Upper lobe of left lung (tissue), 6 donors: ENCODE data around the gene PLGRKT. TPM values are rescaled to one million over a fixed set of nuclear protein-coding genes. Genes with fewer than 3 reads are reported as not detected.

ENCODE experiments used
- ATAC-seq, 2 donors: fragments of 200-7000 bp; cut with Tn5 transposase; one replicate each; pipeline ENCODE4 v1.9.1; 2022; ENCODE audit warnings: mild to moderate bottlenecking in 2 of 2, moderate library complexity in 2 of 2; ENCODE audit not compliant: low FRiP score in 2 of 2
- DNase-seq, 2 donors: peaks; one replicate each; pipeline ENCODE4 v3.0.0-alpha.2; 2019 to 2020
- H3K27ac ChIP-seq, 4 donors: fragments of 200-600 bp; sonication (generic); one replicate each; pipeline ENCODE4 v1.5.1; 2016 to 2019
- H3K27me3 ChIP-seq, 4 donors: fragments of 200-600 bp; sonication (generic); one replicate each; pipeline ENCODE4 v1.5.1; 2017 to 2019
- H3K36me3 ChIP-seq, 4 donors: fragments of 200-600 bp; sonication (generic); one replicate each; pipeline ENCODE4 v1.5.1; 2016 to 2019
- H3K4me1 ChIP-seq, 4 donors: fragments of 200-600 bp; sonication (generic); one replicate each; pipeline ENCODE4 v1.5.1; 2018 to 2019
- H3K4me3 ChIP-seq, 4 donors: fragments of 200-600 bp; sonication (generic); one replicate each; pipeline ENCODE4 v1.5.1; 2017 to 2019; ENCODE audit warnings: mild to moderate bottlenecking in 2 of 4, moderate library complexity in 1 of 4
- H3K9me3 ChIP-seq, 4 donors: fragments of 200-600 bp; sonication (generic); one replicate each; pipeline ENCODE4 v1.5.1; 2018 to 2019
- EP300 ChIP-seq, 4 donors: sonication (generic); formaldehyde crosslinking; IDR thresholded peaks; one replicate each; pipeline ENCODE4 v1.5.1; 2017; ENCODE audit warnings: antibody characterized with exemption in 4 of 4, control low read depth in 2 of 4
- POLR2A ChIP-seq, 4 donors: fragments of 450-650 bp; IDR thresholded peaks; one replicate each; pipeline ENCODE4 v1.5.1; 2016 to 2017; ENCODE audit warnings: antibody characterized with exemption in 4 of 4, mild to moderate bottlenecking in 2 of 4
- POLR2AphosphoS5 ChIP-seq, 2 donors: sonication (generic); formaldehyde crosslinking; IDR thresholded peaks; one replicate each; pipeline ENCODE4 v1.5.1; 2017; ENCODE audit warnings: antibody characterized with exemption in 2 of 2
- WGBS, 2 donors: methylation state at CpG; one replicate each; pipeline ENCODE4 v1.1.5; 2017 to 2018; 5-methylcytosine and 5-hydroxymethylcytosine counted together
- total RNA-seq, 6 donors: library from RNA; depleted of rRNA in 4 of 6; stranded (reverse); fragments of >200 nt in 4 of 6; gene quantifications; one replicate each; pipeline versions ENCODE4 v1.1.0 to v1.2.1, GENCODE V29; 2016 to 2021
- TF ChIP-seq, protein P1 (sequence below), 6 experiments: fragments of 450-650 bp in 4 of 6; fragments of 200-600 bp in 2 of 6; sonication (generic) in 2 of 6; IDR thresholded peaks; one replicate each; pipeline ENCODE4 v1.5.1; 2016 to 2019; ENCODE audit warnings: antibody characterized with exemption in 6 of 6
- donor health status: DM: no; HTN: no; CAD: no; lungs with moderate emphysema.
- donor health status: DM: no; HTN: yes; CAD: no; lungs with severe emphysema.

Gene PLGRKT, protein sequence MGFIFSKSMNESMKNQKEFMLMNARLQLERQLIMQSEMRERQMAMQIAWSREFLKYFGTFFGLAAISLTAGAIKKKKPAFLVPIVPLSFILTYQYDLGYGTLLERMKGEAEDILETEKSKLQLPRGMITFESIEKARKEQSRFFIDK
- total RNA-seq, result 10 to 100 TPM in 5 of 6 donors, 1 to 10 TPM in 1; 3.1 to 19.3 (median 14.4) TPM

DNA sequence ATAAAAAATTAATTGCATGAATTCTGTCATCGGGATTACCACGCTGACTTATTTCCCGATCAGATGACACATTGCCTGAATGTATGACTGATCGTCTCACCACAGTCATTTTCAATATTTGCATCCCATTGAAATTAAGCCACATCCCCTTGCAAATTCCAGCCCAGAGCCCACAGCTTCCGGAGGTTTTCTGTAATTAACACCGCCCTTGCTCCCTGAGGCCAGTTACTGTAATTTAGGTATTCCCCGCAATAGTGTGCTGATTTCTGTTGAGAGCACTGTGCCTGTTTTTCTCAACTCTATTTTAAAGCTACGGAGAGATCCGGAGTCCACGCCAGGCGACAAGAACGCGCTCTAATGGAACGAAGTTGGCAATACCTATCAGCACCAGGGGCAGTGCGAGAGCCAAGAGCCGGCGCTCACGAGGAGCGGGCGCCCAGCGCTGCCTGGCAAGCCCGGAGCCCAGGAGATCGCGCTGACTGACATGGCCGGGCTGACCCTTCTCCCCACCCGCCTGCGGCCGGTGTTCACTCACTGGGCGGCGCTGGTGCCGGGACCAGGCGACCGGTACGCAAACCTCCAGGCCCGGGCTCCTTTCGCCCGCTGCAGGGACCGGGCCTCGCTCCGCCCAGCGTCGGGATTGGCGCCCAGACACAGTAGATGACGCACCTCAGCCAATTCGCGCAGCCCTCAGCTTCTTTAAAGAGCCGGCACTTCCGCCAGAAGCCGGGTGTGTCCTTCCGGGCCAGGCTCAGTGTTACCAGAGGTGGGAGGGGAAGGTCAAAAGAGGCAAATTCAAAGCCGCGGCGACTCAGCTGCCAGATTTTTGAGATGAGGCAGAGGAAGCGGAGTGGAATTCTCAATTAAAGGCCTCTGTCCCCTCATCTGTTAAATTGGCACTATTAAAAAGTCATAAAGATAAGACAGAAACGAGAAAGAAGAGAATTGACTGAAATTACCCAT lies at the start of gene PLGRKT:
Gene PLGRKT, minus strand, starts transcription at position 672 of the 963 bp plus-strand sequence. CDS start 5,948 bp downstream, outside the sequence.
- no peaks in the 10 kb centered on the region for H3K27me3 ChIP-seq
- peaks cover 0 to 9% (median 4%) of the 10 kb centered on the region in 4 donors for H3K36me3 ChIP-seq
- peaks cover 6 to 25% (median 18%) of the 10 kb centered on the region in 4 donors for H3K4me1 ChIP-seq
- H3K4me3 ChIP-seq, result peak within 1 kb of the TSS; percentile 56 to 80 (median 58)
- TF ChIP-seq, protein P1, sequence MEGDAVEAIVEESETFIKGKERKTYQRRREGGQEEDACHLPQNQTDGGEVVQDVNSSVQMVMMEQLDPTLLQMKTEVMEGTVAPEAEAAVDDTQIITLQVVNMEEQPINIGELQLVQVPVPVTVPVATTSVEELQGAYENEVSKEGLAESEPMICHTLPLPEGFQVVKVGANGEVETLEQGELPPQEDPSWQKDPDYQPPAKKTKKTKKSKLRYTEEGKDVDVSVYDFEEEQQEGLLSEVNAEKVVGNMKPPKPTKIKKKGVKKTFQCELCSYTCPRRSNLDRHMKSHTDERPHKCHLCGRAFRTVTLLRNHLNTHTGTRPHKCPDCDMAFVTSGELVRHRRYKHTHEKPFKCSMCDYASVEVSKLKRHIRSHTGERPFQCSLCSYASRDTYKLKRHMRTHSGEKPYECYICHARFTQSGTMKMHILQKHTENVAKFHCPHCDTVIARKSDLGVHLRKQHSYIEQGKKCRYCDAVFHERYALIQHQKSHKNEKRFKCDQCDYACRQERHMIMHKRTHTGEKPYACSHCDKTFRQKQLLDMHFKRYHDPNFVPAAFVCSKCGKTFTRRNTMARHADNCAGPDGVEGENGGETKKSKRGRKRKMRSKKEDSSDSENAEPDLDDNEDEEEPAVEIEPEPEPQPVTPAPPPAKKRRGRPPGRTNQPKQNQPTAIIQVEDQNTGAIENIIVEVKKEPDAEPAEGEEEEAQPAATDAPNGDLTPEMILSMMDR (IDR thresholded peaks at IDR 0.05), result peak; percentile 6 to 53 (median 41)
- TF ChIP-seq POLR2AphosphoS5 (IDR thresholded peaks at IDR 0.05) (peak; percentile 86 to 87), EP300 (IDR thresholded peaks at IDR 0.05) (no peak), POLR2A (IDR thresholded peaks at IDR 0.05) (peak; percentile 54 to 96 (median 82))
- peak; percentile 97 to 98 for DNase-seq
- 1 to 2% methylated on average over 19 to 52 of the region's 55 CpGs for WGBS, 2 donors
- peak; percentile 99 to 100 for ATAC-seq
- peak within 1 kb of the TSS; percentile 85 to 95 (median 94) for H3K27ac ChIP-seq
- H3K9me3 ChIP-seq, result no peaks in the 10 kb centered on the region

DNA sequence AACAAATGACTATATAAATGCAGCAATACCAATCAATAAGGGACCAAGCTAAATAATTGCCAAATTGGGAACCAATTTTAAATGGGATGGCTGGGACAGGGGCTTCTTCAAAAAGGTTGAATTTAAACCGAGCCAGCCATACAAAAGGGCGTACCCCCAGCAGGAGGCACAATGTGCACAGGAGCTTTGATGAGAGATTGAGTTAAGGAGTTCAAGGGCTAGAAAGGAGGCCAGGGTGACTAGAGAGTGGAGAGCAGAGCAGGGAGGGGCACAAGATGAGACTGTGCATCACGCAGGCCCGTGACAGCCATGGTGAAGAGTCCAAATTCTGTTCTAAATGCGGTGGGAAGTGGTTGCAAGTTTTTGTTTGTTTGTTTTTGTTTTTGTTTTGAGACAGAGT lies 49.3 kb upstream of the PLGRKT start:
- WGBS, 2 donors, result 91 to 100% methylated on average over 5 of the region's 5 CpGs
- H3K27me3 ChIP-seq, result no peaks in the 10 kb centered on the region
- peaks cover 0 to 8% (median 0%) of the 10 kb centered on the region in 4 donors for H3K4me1 ChIP-seq
- H3K27ac ChIP-seq, result no peak overlapping the region
- DNase-seq (no peak), ATAC-seq (no peak)
- no peaks in the 10 kb centered on the region for H3K9me3 ChIP-seq
- no peak for TF ChIP-seq POLR2A (IDR thresholded peaks at IDR 0.05)
- TF ChIP-seq EP300 (IDR thresholded peaks at IDR 0.05), result no peak
- no peak for TF ChIP-seq POLR2AphosphoS5 (IDR thresholded peaks at IDR 0.05)
- TF ChIP-seq, protein P1 (IDR thresholded peaks at IDR 0.05), result no peak
- H3K4me3 ChIP-seq, result no peak overlapping the region
- no peaks in the 10 kb centered on the region for H3K36me3 ChIP-seq

DNA sequence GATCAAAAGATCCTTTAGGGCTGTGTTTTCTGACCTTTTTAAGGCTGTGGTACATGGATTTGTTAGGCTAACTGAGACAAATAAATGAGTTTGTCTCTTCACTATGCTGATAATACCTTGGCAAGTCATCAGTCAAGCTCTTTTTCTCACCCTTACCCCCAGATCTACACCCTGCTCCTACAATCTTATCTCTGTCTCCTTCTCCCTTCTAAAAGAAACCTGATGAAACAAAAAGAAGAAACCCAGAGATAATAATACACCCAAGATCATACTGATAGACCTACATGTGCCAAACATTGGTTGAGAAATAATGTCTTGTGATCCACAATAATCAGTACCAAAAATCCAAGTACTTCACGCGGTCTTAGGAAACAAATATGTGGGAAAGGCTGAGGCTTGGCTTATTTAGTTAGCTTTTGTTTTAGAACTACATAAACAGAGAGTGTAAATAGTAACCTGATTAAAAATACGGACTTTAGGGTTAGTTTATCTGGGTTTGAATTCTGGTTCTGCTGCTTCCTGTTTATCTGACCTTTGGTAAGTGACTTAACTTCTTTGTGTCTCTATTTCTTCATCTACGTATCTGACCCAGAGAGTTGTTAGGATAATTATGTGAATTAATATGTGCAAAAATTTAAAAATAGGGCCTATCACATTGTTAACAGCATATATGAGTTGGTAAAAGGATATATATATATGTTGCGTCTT lies 47.8 kb upstream of the PLGRKT start:
- Histone ChIP-seq H3K9me3 (no peaks in the 10 kb centered on the region), H3K27me3 (no peaks in the 10 kb centered on the region), H3K27ac (no peak overlapping the region), H3K4me1 (peaks cover 0 to 8% (median 0%) of the 10 kb centered on the region in 4 donors), H3K36me3 (no peaks in the 10 kb centered on the region), H3K4me3 (no peak overlapping the region)
- DNase-seq (no peak), ATAC-seq (no peak)
- TF ChIP-seq EP300 (IDR thresholded peaks at IDR 0.05) (no peak), POLR2AphosphoS5 (IDR thresholded peaks at IDR 0.05) (no peak), POLR2A (IDR thresholded peaks at IDR 0.05) (no peak)
- TF ChIP-seq, protein P1 (IDR thresholded peaks at IDR 0.05), result no peak
- 70% methylated on average over 5 of the region's 5 CpGs for WGBS, 2 donors

DNA sequence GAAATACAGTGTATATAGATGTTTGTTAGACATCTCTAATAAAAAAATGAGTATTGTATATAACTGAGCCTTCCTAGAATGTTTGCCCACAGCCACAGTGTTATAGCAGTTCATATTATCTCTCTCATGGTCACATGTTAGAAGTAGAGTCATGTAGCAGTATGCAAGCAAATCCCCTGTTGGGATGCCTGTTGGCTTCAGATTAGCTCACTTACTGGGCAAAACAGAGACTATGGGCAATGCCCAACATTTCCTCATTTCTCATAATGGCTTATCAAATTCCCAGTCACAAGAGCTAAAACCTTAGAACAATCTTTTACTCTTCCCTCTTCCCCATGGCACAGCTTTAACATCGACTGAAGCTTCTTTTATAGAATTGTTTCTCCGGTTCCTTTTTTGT lies 45.6 kb upstream of the PLGRKT start:
- Histone ChIP-seq H3K36me3 (no peaks in the 10 kb centered on the region), H3K4me3 (no peak overlapping the region), H3K4me1 (peaks cover 0 to 4% (median 0%) of the 10 kb centered on the region in 4 donors), H3K9me3 (no peaks in the 10 kb centered on the region), H3K27me3 (no peaks in the 10 kb centered on the region), H3K27ac (no peak overlapping the region)
- no peak for DNase-seq
- WGBS, 2 donors, result 94 to 95% methylated on average over 2 of the region's 2 CpGs
- ATAC-seq, result no peak
- TF ChIP-seq POLR2A (IDR thresholded peaks at IDR 0.05), result no peak
- TF ChIP-seq EP300 (IDR thresholded peaks at IDR 0.05), result no peak
- TF ChIP-seq, protein P1 (IDR thresholded peaks at IDR 0.05), result no peak
- no peak for TF ChIP-seq POLR2AphosphoS5 (IDR thresholded peaks at IDR 0.05)
